Measurements from ENCODE around the gene RAP2A. TPM values are rescaled to one million over a fixed set of nuclear protein-coding genes. Genes with fewer than 3 reads are reported as not detected.
A peak's percentile ranks its signal among the peaks of the same experiment; 100 is the strongest.

Gene RAP2A
- total and polyA plus RNA-seq, 10 of the 15 experiments (the other 5 are each of a cell fraction or from before 2014, with no cell fraction given) = 3.5 to 35.1 (median 14.9) TPM

DNA sequence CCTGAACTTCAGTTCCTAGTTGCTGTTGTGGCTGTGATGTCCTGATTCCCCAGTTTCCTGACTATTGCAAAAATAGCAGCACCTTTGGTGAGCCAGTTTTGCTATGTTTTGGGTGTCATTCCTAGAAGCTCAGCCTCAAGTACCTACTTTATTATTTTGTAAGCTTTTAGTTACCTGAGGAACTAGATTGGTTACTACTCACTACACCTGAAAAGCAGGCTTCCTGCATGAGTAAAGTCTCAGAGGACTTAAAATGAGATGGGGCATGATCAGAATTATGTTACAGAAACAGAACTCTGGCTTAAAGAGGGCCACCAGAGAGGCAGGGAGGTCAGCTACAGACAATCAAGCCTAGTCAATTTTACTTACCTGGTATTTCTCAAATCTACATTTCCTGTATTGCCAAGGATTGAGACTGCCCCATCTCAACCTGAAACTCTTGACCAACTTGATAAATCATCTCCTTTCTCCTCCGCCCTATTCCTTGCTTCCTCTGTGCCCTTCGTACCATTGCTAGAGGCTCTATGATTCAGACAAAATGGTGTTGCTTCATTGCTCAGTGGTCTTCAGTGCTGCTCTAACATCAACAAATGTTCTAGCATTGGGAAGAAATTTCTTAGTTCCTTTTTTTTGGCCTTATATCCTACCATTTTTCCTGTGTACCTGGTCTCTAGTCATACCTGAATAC, 58.9 kb downstream of the RAP2A start:
- Histone ChIP-seq H3K9ac (ENCODE audit: control insufficient read depth, insufficient read depth, low read length) (no peak overlapping the region), H3K79me2 (ENCODE audit: control insufficient read depth, insufficient read depth, low read length) (no peaks in the 10 kb centered on the region), H3K4me3 (no peak overlapping the region), H3K36me3 (ENCODE audit: control insufficient read depth in 2 of 2, insufficient read depth in 2 of 2, low read length in 1 of 2) (no peaks in the 10 kb centered on the region), H4K20me1 (ENCODE audit: control insufficient read depth, insufficient read depth) (no peaks in the 10 kb centered on the region), H3K9me3 (replicated peaks; ENCODE audit: control insufficient read depth, insufficient read depth, low read length) (no peaks in the 10 kb centered on the region), H3K27ac (ENCODE audit: control insufficient read depth, insufficient read depth) (no peak overlapping the region), H3K4me1 (ENCODE audit: control insufficient read depth, insufficient read depth, low read length) (no peaks in the 10 kb centered on the region), H3K27me3 (replicated peaks in 1 of 2; ENCODE audit: control insufficient read depth in 2 of 2, insufficient read depth in 2 of 2, low read length in 1 of 2) (no peaks in the 10 kb centered on the region), H2AFZ (ENCODE audit: control insufficient read depth, low read depth, low read length) (no peak overlapping the region), H3K4me2 (ENCODE audit: control insufficient read depth, insufficient read depth) (no peak overlapping the region)
- CTCF ChIA-PET = interaction anchor here (2.1 kb wide), 1 partner anchor 9 kb away, joined by 8 read pairs; no protein-coding TSS in a partner anchor
- DNase-seq (ENCODE audit: low read depth, low spot score) = no peak
- ATAC-seq = no peak
- in situ Hi-C loops (cut with MboI) = no loop called here
- FAIRE-seq = peak; percentile 7
- BruUV-seq (replicated peaks) = no TSS peak
- SMC1A ChIA-PET (ENCODE audit: uncharacterized antibody, unreplicated experiment) = interaction anchor here (1.7 kb wide), 1 partner anchor 29 kb away, joined by 4 read pairs; no protein-coding TSS in a partner anchor
- 95% methylated on average over 2 of the region's 2 CpGs for WGBS (ENCODE audit: insufficient coverage, insufficient replicate concordance, low lambda C conversion rate, missing lambda C conversion rate)
- intact Hi-C loops (cut with micrococcal nuclease; ENCODE audit: unreplicated experiment) = no loop called here
- RAD21 ChIA-PET (ENCODE audit: unreplicated experiment) = no interaction called here
- POLR2A ChIA-PET = no interaction called here
- TF ChIP-seq ZNF24 (IDR thresholded peaks at IDR 0.05) (no peak), CREB1 (IDR thresholded peaks at IDR 0.05; ENCODE audit: low read depth) (no peak), ATF7 (IDR thresholded peaks at IDR 0.05; ENCODE audit: low read depth) (no peak), SIN3A (IDR thresholded peaks at IDR 0.05; ENCODE audit: low read depth, low read length) (no peak), ESRRA (IDR thresholded peaks at IDR 0.05; ENCODE audit: low read length) (no peak), RBBP5 (conservative IDR thresholded peaks at IDR 0.05) (no peak)
- TF ChIP-seq, protein P1, sequence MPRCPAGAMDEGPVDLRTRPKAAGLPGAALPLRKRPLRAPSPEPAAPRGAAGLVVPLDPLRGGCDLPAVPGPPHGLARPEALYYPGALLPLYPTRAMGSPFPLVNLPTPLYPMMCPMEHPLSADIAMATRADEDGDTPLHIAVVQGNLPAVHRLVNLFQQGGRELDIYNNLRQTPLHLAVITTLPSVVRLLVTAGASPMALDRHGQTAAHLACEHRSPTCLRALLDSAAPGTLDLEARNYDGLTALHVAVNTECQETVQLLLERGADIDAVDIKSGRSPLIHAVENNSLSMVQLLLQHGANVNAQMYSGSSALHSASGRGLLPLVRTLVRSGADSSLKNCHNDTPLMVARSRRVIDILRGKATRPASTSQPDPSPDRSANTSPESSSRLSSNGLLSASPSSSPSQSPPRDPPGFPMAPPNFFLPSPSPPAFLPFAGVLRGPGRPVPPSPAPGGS (IDR thresholded peaks at IDR 0.05; ENCODE audit: borderline replicate concordance, insufficient read depth, low read depth, low read length, poor library complexity, severe bottlenecking) = no peak
